ENCODE results near the gene KANSL2. TPM values are rescaled to one million over a fixed set of nuclear protein-coding genes. Genes with fewer than 3 reads are reported as not detected.

Gene KANSL2
- total and polyA plus RNA-seq, 2 of the 13 experiments (the other 11 are each of a cell fraction or from before 2014, with no cell fraction given) = 24.1 to 41.3 TPM

DNA sequence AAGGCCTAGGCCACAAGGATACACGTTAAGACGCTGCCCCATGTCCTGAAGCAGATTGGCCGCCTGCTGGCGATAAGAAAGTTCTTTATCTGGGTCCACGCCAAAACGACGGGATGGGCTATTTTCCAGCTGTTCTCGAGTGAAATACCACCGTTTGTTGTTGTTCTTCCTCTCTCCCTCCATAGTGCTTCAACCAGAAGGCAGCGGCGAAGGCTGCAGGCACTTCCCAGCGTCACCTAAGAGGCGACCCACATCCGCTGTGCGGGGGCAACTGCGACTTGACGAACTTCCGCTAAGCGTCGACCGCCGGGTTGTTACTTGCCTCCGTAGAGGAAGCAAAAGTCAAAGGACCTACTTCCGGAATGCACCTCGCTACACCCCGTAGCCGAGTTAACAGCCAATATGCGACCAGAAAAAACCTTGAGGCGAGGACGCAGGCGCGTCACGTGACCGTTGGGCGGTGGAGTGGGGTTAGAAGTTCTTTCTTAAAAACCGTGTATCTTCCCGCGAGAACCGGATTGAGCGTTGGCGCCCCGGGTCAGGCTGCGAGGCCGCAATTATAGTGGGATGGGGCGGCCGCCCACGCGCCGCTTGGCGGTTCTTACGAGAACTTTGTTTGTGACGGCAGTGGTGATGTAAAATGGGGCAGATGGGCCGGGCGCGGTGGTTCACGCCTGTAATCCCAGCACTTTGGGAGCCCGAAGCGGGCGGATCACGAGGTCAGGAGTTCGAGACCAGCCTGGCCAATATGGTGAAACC lies 34.6 kb upstream of the KANSL2 start, which contains the start of gene CCNT1 (continued):
- TF ChIP-seq ZNF235 (CRISPR knock-in tag; IDR thresholded peaks at IDR 0.05; ENCODE audit: borderline replicate concordance) = peak; percentile 89; the same call in 1 of the 2 replicates
- peak; percentile 20; the same call in 1 of the 2 replicates for TF ChIP-seq SATB2 (CRISPR knock-in tag; IDR thresholded peaks at IDR 0.05)
- no peak for TF ChIP-seq TCF7L2 (IDR thresholded peaks at IDR 0.05; ENCODE audit: low read depth, low read length)
- TF ChIP-seq, protein P1, sequence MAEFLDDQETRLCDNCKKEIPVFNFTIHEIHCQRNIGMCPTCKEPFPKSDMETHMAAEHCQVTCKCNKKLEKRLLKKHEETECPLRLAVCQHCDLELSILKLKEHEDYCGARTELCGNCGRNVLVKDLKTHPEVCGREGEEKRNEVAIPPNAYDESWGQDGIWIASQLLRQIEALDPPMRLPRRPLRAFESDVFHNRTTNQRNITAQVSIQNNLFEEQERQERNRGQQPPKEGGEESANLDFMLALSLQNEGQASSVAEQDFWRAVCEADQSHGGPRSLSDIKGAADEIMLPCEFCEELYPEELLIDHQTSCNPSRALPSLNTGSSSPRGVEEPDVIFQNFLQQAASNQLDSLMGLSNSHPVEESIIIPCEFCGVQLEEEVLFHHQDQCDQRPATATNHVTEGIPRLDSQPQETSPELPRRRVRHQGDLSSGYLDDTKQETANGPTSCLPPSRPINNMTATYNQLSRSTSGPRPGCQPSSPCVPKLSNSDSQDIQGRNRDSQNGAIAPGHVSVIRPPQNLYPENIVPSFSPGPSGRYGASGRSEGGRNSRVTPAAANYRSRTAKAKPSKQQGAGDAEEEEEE (CRISPR knock-in tag; IDR thresholded peaks at IDR 0.05; ENCODE audit: borderline replicate concordance) = no peak
- TF ChIP-seq, protein P2, sequence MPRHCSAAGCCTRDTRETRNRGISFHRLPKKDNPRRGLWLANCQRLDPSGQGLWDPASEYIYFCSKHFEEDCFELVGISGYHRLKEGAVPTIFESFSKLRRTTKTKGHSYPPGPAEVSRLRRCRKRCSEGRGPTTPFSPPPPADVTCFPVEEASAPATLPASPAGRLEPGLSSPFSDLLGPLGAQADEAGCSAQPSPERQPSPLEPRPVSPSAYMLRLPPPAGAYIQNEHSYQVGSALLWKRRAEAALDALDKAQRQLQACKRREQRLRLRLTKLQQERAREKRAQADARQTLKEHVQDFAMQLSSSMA (CRISPR knock-in tag; IDR thresholded peaks at IDR 0.05) = peak; percentile 93; the same call in 1 of the 2 replicates
- TF ChIP-seq ZNF772 (CRISPR knock-in tag; IDR thresholded peaks at IDR 0.05) = peak; percentile 61; the same call in 1 of the 2 replicates
- no peak for TF ChIP-seq ZNF354B (CRISPR knock-in tag; IDR thresholded peaks at IDR 0.05)
- no peak for TF ChIP-seq SMARCC2 (IDR thresholded peaks at IDR 0.05)
- TF ChIP-seq, protein P3, sequence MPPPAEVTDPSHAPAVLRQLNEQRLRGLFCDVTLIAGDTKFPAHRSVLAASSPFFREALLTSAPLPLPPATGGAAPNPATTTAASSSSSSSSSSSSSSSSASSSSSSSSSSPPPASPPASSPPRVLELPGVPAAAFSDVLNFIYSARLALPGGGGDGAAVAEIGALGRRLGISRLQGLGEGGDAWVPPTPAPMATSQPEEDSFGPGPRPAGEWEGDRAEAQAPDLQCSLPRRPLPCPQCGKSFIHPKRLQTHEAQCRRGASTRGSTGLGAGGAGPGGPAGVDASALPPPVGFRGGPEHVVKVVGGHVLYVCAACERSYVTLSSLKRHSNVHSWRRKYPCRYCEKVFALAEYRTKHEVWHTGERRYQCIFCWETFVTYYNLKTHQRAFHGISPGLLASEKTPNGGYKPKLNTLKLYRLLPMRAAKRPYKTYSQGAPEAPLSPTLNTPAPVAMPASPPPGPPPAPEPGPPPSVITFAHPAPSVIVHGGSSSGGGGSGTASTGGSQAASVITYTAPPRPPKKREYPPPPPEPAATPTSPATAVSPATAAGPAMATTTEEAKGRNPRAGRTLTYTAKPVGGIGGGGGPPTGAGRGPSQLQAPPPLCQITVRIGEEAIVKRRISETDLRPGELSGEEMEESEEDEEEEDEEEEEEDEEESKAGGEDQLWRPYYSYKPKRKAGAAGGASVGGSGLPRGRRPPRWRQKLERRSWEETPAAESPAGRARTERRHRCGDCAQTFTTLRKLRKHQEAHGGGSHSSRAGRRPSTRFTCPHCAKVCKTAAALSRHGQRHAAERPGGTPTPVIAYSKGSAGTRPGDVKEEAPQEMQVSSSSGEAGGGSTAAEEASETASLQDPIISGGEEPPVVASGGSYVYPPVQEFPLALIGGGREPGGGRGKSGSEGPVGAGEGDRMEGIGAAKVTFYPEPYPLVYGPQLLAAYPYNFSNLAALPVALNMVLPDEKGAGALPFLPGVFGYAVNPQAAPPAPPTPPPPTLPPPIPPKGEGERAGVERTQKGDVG (CRISPR knock-in tag; IDR thresholded peaks at IDR 0.05; ENCODE audit: borderline replicate concordance) = peak; percentile 55; the same call in 1 of the 2 replicates
- peak; percentile 85 for TF ChIP-seq ZNF788 (CRISPR knock-in tag; IDR thresholded peaks at IDR 0.05; ENCODE audit: borderline replicate concordance)
- TF ChIP-seq, protein P4, sequence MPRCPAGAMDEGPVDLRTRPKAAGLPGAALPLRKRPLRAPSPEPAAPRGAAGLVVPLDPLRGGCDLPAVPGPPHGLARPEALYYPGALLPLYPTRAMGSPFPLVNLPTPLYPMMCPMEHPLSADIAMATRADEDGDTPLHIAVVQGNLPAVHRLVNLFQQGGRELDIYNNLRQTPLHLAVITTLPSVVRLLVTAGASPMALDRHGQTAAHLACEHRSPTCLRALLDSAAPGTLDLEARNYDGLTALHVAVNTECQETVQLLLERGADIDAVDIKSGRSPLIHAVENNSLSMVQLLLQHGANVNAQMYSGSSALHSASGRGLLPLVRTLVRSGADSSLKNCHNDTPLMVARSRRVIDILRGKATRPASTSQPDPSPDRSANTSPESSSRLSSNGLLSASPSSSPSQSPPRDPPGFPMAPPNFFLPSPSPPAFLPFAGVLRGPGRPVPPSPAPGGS (CRISPR knock-in tag; IDR thresholded peaks at IDR 0.05) = peak; percentile 53; the same call in 1 of the 2 replicates
- TF ChIP-seq, protein P5, sequence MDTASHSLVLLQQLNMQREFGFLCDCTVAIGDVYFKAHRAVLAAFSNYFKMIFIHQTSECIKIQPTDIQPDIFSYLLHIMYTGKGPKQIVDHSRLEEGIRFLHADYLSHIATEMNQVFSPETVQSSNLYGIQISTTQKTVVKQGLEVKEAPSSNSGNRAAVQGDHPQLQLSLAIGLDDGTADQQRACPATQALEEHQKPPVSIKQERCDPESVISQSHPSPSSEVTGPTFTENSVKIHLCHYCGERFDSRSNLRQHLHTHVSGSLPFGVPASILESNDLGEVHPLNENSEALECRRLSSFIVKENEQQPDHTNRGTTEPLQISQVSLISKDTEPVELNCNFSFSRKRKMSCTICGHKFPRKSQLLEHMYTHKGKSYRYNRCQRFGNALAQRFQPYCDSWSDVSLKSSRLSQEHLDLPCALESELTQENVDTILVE (CRISPR knock-in tag; IDR thresholded peaks at IDR 0.05) = peak; percentile 92
- TF ChIP-seq DMAP1 (CRISPR knock-in tag; IDR thresholded peaks at IDR 0.05) = peak; percentile 89
- TF ChIP-seq NFE2L1 (CRISPR knock-in tag; IDR thresholded peaks at IDR 0.05; ENCODE audit: borderline replicate concordance) = no peak
- TF ChIP-seq RNF2 (conservative IDR thresholded peaks at IDR 0.05; ENCODE audit: low read depth) = peak; percentile 61
- peak; percentile 76 for TF ChIP-seq ZNF543 (CRISPR knock-in tag; IDR thresholded peaks at IDR 0.05)
- TF ChIP-seq, protein P6, sequence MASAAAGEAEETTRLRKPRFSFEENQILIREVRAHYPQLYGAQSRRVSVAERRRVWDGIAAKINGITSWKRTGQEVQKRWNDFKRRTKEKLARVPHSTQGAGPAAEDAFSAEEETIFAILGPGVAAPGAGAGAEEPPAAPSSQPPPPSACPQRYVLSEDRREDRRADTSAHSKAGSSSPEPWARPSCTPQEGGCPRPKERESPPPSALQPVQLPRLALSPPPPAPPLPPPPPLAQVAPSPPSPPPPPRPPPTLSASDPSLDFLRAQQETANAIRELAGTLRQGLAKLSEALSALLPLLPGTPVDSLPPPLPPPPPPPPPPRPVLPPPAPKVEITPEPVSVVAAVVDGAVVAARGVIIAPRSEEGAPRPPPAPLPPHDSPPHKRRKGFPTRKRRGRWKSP (CRISPR knock-in tag; IDR thresholded peaks at IDR 0.05) = peak; percentile 89; the same call in 1 of the 2 replicates
- peak; percentile 90; the same call in 1 of the 2 replicates for TF ChIP-seq ZNF430 (CRISPR knock-in tag; IDR thresholded peaks at IDR 0.05)
- no peak for TF ChIP-seq CBX1 (IDR thresholded peaks at IDR 0.05; ENCODE audit: low read depth)
- TF ChIP-seq ZSCAN25 (CRISPR knock-in tag; IDR thresholded peaks at IDR 0.05) = 0 out of 2 replicates have a peak, but pooled peaks have one; percentile 15
